ENCODE results near the gene ITGB5. TPM values are rescaled to one million over a fixed set of nuclear protein-coding genes. Genes with fewer than 3 reads are reported as not detected.
"Not testable (repeated sequence)": the region's sequence is repeated elsewhere in the genome, so short reads cannot be mapped to it uniquely, and the experiment has no call there.

Gene ITGB5
- total RNA-seq, 1 donor, result 229 TPM

DNA sequence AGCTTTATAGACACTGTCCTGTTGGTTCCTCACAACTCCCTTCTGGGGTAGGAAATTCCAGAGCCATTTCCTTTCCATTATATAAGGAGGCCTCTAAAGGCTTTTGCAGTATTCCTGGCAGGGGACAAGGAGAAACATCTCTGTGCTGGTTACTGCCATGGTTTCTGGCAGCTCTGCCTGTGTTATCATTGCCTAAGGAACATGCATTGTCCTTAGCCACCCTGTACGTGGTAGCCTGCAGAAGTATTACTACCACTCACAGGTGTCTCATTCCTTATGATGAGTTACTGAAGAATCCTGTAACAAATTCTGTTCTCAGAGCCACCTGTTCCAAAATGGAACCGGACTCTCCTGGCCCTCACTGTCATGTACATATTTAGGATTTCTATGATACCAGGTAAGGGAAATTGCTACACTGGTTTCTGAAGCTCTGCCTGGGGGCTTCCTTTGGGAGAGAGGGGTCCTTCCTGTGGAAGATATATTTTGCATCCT, 98.9 kb downstream of the ITGB5 start:
- DNase-seq (ENCODE audit: low read depth), result no peak
- H3K4me3 ChIP-seq (ENCODE audit: low read depth, low read length), result no peak overlapping the region
- TF ChIP-seq CTCF (IDR thresholded peaks at IDR 0.05; ENCODE audit: insufficient read depth, low read depth, low read length), result no peak

DNA sequence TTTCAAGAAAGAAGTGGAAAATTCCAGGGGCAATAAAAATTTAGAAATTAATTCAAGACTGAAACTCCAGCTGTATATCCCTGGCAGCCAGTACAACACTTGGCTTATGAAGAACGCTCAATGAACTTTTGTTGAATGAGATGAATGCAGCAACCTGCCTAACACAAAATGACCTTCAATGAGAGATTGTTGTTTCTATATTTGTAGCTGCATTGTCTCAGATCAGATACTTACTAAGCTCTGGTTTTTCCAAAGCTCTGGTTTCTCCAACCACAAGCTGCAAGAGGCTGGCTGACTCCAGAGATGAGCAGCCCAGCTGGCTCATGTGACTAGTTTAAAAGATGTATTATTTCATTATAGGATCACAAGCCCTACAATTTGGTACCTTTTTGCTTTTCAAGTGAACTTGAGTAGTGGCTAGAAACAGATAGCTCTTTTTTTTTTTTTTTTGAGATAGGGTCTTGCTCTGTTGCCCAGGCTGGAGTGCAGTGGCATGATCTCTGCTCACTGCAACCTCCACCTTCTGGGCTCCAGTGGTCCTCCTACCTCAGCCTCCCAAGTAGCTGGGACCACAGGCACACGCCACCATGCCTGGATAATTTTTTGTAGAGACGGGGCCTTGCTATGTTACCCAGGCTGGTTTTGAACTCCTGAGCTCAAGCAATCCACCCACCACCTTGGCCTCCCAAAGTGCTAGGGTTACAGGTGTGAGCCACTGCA, 99.5 kb downstream of the ITGB5 start:
- no peak for TF ChIP-seq CTCF (IDR thresholded peaks at IDR 0.05; ENCODE audit: insufficient read depth, low read depth, low read length)
- H3K4me3 ChIP-seq (ENCODE audit: low read depth, low read length), result no peak overlapping the region
- DNase-seq (ENCODE audit: low read depth), result peak; percentile 69

GRCh38 chr3:124786511-124787241, 100.5 kb downstream of the ITGB5 start:
- DNase-seq (ENCODE audit: low read depth), result peak; percentile 66
- peak; percentile 46 for TF ChIP-seq CTCF (IDR thresholded peaks at IDR 0.05; ENCODE audit: insufficient read depth, low read depth, low read length)
- H3K4me3 ChIP-seq (ENCODE audit: low read depth, low read length), result no peak overlapping the region

DNA sequence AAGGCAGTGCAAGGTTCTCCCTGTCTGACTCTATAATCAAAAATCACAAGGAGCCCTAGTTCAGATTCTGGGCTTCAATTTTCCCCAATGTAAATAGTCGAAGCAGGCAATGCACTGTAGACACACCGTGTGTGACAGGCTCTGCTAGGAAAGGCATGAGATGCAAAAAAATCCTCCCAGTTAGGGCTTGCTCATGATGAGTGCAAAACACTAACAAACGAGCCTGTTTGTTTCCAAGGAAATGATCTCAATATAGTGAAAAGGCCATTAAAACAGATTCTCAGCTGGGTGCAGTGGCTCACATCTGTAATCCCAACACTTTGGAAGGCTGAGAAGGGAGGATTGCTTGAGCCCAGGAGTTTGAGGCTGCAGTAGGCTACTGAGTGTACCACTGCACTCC, 101.2 kb downstream of the ITGB5 start:
- no peak for TF ChIP-seq CTCF (IDR thresholded peaks at IDR 0.05; ENCODE audit: insufficient read depth, low read depth, low read length)
- no peak overlapping the region for H3K4me3 ChIP-seq (ENCODE audit: low read depth, low read length)
- DNase-seq (ENCODE audit: low read depth), result no peak

DNA sequence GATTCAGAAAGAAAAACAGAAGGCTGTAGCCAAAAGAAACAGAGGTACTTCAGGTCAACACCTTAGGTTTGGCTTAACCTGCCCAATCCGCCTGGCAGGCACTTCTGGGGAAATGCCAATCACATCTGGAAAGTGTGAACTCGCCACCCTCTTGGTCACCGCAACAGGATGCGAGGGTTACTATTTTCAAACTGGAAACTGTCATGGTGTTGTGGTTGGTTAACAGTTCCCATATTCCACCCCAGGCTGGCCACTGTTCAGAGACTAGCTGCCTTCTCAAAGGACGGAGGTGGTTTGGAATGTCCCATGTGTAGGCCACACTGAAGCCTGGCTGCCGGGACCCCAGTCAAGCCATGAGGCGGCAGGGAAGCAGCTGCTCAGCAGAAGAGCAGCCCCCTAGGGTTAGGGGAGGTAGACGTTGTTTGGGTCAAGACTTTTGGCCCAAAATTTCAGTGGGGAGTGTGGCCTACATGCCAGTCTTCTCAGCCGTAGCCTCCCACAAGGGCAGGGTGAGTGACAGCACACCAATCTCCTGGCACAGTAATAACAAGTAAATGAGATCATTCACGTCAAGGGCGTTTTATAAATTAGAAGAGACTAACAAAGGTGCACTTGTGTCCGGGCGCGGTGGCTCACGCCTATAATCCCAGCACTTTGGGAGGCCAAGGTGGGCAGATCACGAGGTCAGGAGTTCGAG, 102.3 kb downstream of the ITGB5 start:
- no peak for DNase-seq (ENCODE audit: low read depth)
- TF ChIP-seq CTCF (IDR thresholded peaks at IDR 0.05; ENCODE audit: insufficient read depth, low read depth, low read length), result no peak
- H3K4me3 ChIP-seq (ENCODE audit: low read depth, low read length), result no peak overlapping the region

GRCh38 chr3:124783696-124784095, 103.5 kb downstream of the ITGB5 start:
- TF ChIP-seq CTCF (IDR thresholded peaks at IDR 0.05; ENCODE audit: insufficient read depth, low read depth, low read length), result no peak
- no peak overlapping the region for H3K4me3 ChIP-seq (ENCODE audit: low read depth, low read length)
- DNase-seq (ENCODE audit: low read depth), result peak; percentile 50

GRCh38 chr3:124782377-124782712, 104.8 kb downstream of the ITGB5 start:
- DNase-seq (ENCODE audit: low read depth), result not testable (repeated sequence)

More at GRCh38 chr3:124782377-124782712, 104.8 kb downstream of the ITGB5 start:
- not testable (repeated sequence) for H3K4me3 ChIP-seq (ENCODE audit: low read depth, low read length)
